Bronchial epithelial cell (primary cell): ENCODE data around the gene DRAXIN. TPM values are rescaled to one million over a fixed set of nuclear protein-coding genes. Genes with fewer than 3 reads are reported as not detected.

Experiments
- DNase-seq: peaks from one replicate; pipeline ENCODE4 v3.0.0-alpha.2; 2010; ENCODE audit warnings: low read depth
- FAIRE-seq: peaks from 2 replicates; lab custom pipeline; 2011; peaks lifted over from hg19 to GRCh38; lab: Jason Lieb, UNC
- H3K27me3 ChIP-seq: 2 replicates; pipeline ENCODE4 v1.5.1; 2011; ENCODE audit warnings: low read length; ENCODE audit not compliant: control insufficient read depth, insufficient read depth
- H3K36me3 ChIP-seq: 2 replicates; pipeline ENCODE4 v1.5.1; 2011; ENCODE audit warnings: low read length; ENCODE audit not compliant: control insufficient read depth, insufficient read depth
- H3K4me3 ChIP-seq: 2 replicates; pipeline ENCODE4 v1.5.1; 2011; ENCODE audit warnings: mild to moderate bottlenecking, low read depth, low read length, control low read depth
- CTCF ChIP-seq: IDR thresholded peaks from 2 replicates; pipeline ENCODE4 v1.5.1; 2011; ENCODE audit warnings: mild to moderate bottlenecking, moderate library complexity, low read length, control low read depth, inconsistent platforms; ENCODE audit not compliant: insufficient read depth, severe bottlenecking
- total RNA-seq: library from RNA; depleted of rRNA; stranded (reverse); fragments of >200 nt; gene quantifications from 2 replicates; pipeline ENCODE4 v1.2.1, GENCODE V29; 2014

DRAXIN gene
- total RNA-seq, 1 donor from 2014 or later, result not detected

- DNase-seq, result no peak
- Histone ChIP-seq H3K36me3 (peaks cover 27% of the 10 kb centered on the region), H3K27me3 (no peaks in the 10 kb centered on the region), H3K4me3 (no peak overlapping the region)
- FAIRE-seq, result no peak
- TF ChIP-seq CTCF, result no peak
These were observed 55.4 kb downstream of the DRAXIN start for GRCh38 chr1:11746795-11747487.

GRCh38 chr1:11748294-11749202 is 57.0 kb downstream of the DRAXIN start:
- H3K27me3 ChIP-seq, result no peaks in the 10 kb centered on the region
- DNase-seq (no peak), FAIRE-seq (no peak)
- no peak for TF ChIP-seq CTCF
- peaks cover 27% of the 10 kb centered on the region for H3K36me3 ChIP-seq
- H3K4me3 ChIP-seq, result no peak overlapping the region

GRCh38 chr1:11749203-11749689 is 57.7 kb downstream of the DRAXIN start:
- H3K36me3 ChIP-seq, result peaks cover 27% of the 10 kb centered on the region
- TF ChIP-seq CTCF, result peak; percentile 57
- FAIRE-seq (no peak), DNase-seq (peak; percentile 31)
- H3K4me3 ChIP-seq, result no peak overlapping the region
- H3K27me3 ChIP-seq, result no peaks in the 10 kb centered on the region

GRCh38 chr1:11749996-11750395 is 58.5 kb downstream of the DRAXIN start:
- DNase-seq, result no peak
- no peak overlapping the region for H3K4me3 ChIP-seq
- no peak for TF ChIP-seq CTCF
- no peak for FAIRE-seq
- peaks cover 27% of the 10 kb centered on the region for H3K36me3 ChIP-seq
- no peaks in the 10 kb centered on the region for H3K27me3 ChIP-seq

GRCh38 chr1:11751087-11751486 is 59.6 kb downstream of the DRAXIN start:
- H3K4me3 ChIP-seq, result no peak overlapping the region
- no peak for DNase-seq
- FAIRE-seq, result no peak
- no peaks in the 10 kb centered on the region for H3K27me3 ChIP-seq
- TF ChIP-seq CTCF, result no peak
- peaks cover 25% of the 10 kb centered on the region for H3K36me3 ChIP-seq
